Calu3 (cell line): ENCODE measurements around the gene MICAL1. TPM values are rescaled to one million over a fixed set of nuclear protein-coding genes. Genes with fewer than 3 reads are reported as not detected.

ENCODE experiments used
- BruUV-seq: library from RNA; stranded (reverse); fragments of 400-500 nt; replicated peaks from 2 replicates; lab custom pipeline; 2021; lab: Mats Ljungman, UMichigan
- CTCF ChIA-PET: fragments of 300-600 bp; sonication (Branson Sonifier 250); formaldehyde crosslinking; loops from one replicate; lab custom pipeline; 2022; ENCODE audit warnings: antibody characterized with exemption; lab: Charles Lee
- DNase-seq: peaks from one replicate; pipeline ENCODE4 v3.0.0; 2022
- H3K27ac Mint-ChIP-seq: one replicate; pipeline ENCODE4 v1.8.0; 2022; ENCODE audit warnings: mixed read lengths; ENCODE audit not compliant: unreplicated experiment
- H3K27me3 Mint-ChIP-seq: one replicate; pipeline ENCODE4 v1.8.0; 2022; ENCODE audit warnings: mixed read lengths; ENCODE audit not compliant: unreplicated experiment
- H3K36me3 Mint-ChIP-seq: one replicate; pipeline ENCODE4 v1.8.0; 2022; ENCODE audit warnings: mild to moderate bottlenecking, moderate library complexity, mixed read lengths; ENCODE audit not compliant: insufficient read depth, unreplicated experiment
- H3K4me1 Mint-ChIP-seq: one replicate; pipeline ENCODE4 v1.8.0; 2022; ENCODE audit warnings: mild to moderate bottlenecking, low read depth, mixed read lengths; ENCODE audit not compliant: unreplicated experiment
- H3K4me3 Mint-ChIP-seq: one replicate; pipeline ENCODE4 v1.8.0; 2022; ENCODE audit warnings: mild to moderate bottlenecking, low read depth, moderate library complexity, mixed read lengths; ENCODE audit not compliant: unreplicated experiment
- H3K9me3 Mint-ChIP-seq: one replicate; pipeline ENCODE4 v1.8.0; 2022; ENCODE audit warnings: low read depth, mixed read lengths; ENCODE audit not compliant: unreplicated experiment
- intact Hi-C: fragments of 100-400 bp; cut with micrococcal nuclease; formaldehyde crosslinking; loops from one replicate; pipeline ENCODE4 v1.10.0; 2022; ENCODE audit not compliant: unreplicated experiment
- total RNA-seq: library from RNA; stranded (reverse); gene quantifications from 2 replicates; pipeline ENCODE4 v1.2.3, GENCODE V29; 2022
- TF ChIP-seq, protein P1 (sequence below): fragments of 200-600 bp; IDR thresholded peaks from one replicate; pipeline ENCODE4 v1.8.0; 2022; ENCODE audit warnings: antibody characterized with exemption; ENCODE audit not compliant: unreplicated experiment

The MICAL1 gene
- total RNA-seq, 1 experiment from 2014 or later, result 22.5 TPM

DNA sequence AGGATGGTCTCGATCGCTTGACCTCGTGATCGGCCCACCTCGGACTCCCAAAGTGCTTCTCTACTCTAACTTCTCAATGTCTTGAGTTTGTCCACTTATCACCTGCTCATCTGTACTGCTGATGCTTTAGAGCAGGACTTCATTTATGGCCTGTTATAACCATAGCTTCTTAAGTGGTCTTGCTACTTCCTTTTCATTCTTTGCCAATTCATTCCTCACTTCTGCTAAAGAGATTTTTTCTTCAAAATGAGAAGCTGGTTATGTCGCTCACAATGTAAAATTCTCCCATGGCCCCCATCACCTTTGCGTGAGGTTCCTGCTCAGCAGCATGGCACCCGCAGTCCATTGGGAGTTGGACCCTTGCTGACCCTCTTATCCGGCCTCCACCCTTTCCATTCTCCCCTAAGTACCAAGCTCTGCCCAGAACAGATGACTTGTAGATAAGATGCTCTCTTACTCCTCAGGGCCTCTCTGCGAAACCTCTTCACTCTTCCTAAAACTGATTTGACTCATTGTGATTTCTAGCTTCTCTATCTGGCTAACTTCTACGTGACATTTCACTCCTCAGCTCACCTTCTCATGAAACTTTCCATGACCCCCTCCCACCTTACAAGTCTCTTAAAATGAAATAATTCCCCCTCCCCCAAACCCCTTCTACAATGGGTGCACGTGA, 59.4 kb downstream of the MICAL1 start:
- no TSS peak for BruUV-seq
- intact Hi-C loops, result no loop called here
- DNase-seq, result no peak

More for the DNA sequence above, 59.4 kb downstream of the MICAL1 start:
- CTCF ChIA-PET, result interaction anchor here (0.6 to 1.1 kb wide), 3 partner anchors 10 to 37 kb away, joined by 3 read pairs; no protein-coding TSS in a partner anchor
- Mint-ChIP-seq H3K4me1 (peaks cover 15% of the 10 kb centered on the region), H3K9me3 (no peaks in the 10 kb centered on the region), H3K36me3 (no peaks in the 10 kb centered on the region), H3K27me3 (no peaks in the 10 kb centered on the region), H3K27ac (peak overlapping the region; percentile 6), H3K4me3 (no peak overlapping the region)
- TF ChIP-seq, protein P1, sequence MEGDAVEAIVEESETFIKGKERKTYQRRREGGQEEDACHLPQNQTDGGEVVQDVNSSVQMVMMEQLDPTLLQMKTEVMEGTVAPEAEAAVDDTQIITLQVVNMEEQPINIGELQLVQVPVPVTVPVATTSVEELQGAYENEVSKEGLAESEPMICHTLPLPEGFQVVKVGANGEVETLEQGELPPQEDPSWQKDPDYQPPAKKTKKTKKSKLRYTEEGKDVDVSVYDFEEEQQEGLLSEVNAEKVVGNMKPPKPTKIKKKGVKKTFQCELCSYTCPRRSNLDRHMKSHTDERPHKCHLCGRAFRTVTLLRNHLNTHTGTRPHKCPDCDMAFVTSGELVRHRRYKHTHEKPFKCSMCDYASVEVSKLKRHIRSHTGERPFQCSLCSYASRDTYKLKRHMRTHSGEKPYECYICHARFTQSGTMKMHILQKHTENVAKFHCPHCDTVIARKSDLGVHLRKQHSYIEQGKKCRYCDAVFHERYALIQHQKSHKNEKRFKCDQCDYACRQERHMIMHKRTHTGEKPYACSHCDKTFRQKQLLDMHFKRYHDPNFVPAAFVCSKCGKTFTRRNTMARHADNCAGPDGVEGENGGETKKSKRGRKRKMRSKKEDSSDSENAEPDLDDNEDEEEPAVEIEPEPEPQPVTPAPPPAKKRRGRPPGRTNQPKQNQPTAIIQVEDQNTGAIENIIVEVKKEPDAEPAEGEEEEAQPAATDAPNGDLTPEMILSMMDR, result no peak

Other genes starting within 250 kb of the MICAL1 start
- 339 and 343 TPM in 2 replicates for gene CD164, start 73.3 kb downstream of the MICAL1 start, total RNA-seq
- gene PPIL6, start 15.1 kb downstream of the MICAL1 start, total RNA-seq, result 2.5 and 2.6 TPM in 2 replicates
- gene SMPD2, start 15.0 kb downstream of the MICAL1 start, total RNA-seq, result 15.9 and 17.3 TPM in 2 replicates
- gene ZBTB24, start 27.4 kb upstream of the MICAL1 start, total RNA-seq, result 11.2 and 11.5 TPM in 2 replicates
- 5.6 and 7.6 TPM in 2 replicates for gene AK9, start 235.4 kb upstream of the MICAL1 start, total RNA-seq
- 11.4 and 14.7 TPM in 2 replicates for gene FIG4, start 235.5 kb upstream of the MICAL1 start, total RNA-seq